Epithelial cell of esophagus (primary cell): ENCODE measurements around the gene SPRN.

Experiments used
- DNase-seq: peaks from one replicate; pipeline ENCODE4 v3.0.0; 2010; ENCODE audit warnings: low read depth
- H3K4me3 ChIP-seq: 2 replicates; pipeline ENCODE4 v1.5.1; 2011; ENCODE audit warnings: mild to moderate bottlenecking, low read length, control low read depth
- TF ChIP-seq, protein P1 (sequence below): IDR thresholded peaks from 2 replicates; pipeline ENCODE4 v1.5.1; 2011; ENCODE audit warnings: low read depth, mild to moderate bottlenecking, low read length, control low read depth, inconsistent platforms; ENCODE audit not compliant: insufficient read depth; ENCODE audit errors: missing control alignments

SPRN gene

GRCh38 chr10:133394064-133394663, 30.3 kb downstream of the SPRN start, which contains the start of gene MTG1:
MTG1 (plus strand) TSS chr10:133394157; CDS start chr10:133394221, 64 bp downstream.
- peak within 1 kb of the TSS; percentile 87 for H3K4me3 ChIP-seq
- peak; percentile 90 for DNase-seq
- TF ChIP-seq, protein P1, sequence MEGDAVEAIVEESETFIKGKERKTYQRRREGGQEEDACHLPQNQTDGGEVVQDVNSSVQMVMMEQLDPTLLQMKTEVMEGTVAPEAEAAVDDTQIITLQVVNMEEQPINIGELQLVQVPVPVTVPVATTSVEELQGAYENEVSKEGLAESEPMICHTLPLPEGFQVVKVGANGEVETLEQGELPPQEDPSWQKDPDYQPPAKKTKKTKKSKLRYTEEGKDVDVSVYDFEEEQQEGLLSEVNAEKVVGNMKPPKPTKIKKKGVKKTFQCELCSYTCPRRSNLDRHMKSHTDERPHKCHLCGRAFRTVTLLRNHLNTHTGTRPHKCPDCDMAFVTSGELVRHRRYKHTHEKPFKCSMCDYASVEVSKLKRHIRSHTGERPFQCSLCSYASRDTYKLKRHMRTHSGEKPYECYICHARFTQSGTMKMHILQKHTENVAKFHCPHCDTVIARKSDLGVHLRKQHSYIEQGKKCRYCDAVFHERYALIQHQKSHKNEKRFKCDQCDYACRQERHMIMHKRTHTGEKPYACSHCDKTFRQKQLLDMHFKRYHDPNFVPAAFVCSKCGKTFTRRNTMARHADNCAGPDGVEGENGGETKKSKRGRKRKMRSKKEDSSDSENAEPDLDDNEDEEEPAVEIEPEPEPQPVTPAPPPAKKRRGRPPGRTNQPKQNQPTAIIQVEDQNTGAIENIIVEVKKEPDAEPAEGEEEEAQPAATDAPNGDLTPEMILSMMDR = no peak

GRCh38 chr10:133393401-133394063, 30.9 kb downstream of the SPRN start:
- TF ChIP-seq, protein P1 = no peak
- H3K4me3 ChIP-seq = peak overlapping the region; percentile 87
- no peak for DNase-seq

DNA sequence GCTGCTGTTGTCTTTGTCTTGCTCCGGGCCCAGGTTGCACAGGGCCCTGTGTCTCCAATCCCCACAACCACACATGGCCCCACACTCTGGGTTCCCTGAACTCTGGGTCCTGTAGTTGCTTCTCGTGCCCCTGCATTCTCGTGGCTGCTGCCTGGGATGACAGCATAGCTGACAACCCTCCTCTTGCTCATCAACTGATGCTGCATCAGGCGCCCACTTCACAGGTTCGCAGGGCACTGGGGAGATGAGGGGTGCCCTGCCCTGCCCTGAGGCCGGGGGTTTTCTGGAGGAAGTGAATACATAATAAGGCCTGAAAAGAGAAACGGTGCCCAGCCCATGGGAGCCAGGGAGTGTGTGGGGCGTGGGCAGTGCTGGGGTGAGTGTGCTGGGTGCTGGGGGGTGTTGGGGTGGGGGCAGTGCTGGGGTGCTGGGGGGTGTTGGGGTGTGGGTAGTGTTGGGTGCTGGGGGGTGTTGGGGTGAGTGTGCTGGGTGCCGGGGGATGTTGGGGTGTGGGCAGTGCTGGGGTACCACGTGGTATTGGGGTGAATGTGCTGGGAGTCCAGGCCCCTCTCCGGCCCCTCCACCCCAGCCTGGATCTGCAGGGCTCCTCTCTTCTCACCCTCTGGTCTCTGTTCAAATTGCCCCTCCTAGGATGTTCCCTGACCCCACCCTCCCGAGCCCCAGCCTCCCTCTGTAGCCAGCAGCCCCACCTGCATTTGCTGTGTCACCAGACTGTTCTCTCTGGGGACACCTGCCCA, 32.5 kb downstream of the SPRN start:
- no peak for DNase-seq
- TF ChIP-seq, protein P1 = no peak
- no peak overlapping the region for H3K4me3 ChIP-seq

DNA sequence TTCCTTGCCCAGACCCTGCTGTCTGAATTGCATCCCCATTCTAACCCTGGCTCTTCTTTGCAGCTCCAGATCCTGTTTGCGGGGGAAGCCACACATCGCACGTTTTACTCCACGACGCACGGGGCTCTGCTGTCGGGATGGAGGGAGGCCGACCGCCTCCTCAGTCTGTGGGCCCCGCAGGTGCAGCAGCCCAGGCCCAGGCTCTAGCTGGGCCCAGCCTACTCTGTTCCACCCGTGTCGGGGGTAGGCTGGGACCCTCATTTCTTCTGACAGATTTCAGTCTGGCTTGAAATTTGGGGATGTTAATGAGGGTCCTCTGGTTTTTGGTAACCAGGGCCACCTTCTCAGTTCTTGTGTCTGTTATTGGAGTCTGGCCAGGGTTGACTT, 33.2 kb downstream of the SPRN start:
- H3K4me3 ChIP-seq = no peak overlapping the region
- DNase-seq = no peak
- TF ChIP-seq, protein P1 = no peak

DNA sequence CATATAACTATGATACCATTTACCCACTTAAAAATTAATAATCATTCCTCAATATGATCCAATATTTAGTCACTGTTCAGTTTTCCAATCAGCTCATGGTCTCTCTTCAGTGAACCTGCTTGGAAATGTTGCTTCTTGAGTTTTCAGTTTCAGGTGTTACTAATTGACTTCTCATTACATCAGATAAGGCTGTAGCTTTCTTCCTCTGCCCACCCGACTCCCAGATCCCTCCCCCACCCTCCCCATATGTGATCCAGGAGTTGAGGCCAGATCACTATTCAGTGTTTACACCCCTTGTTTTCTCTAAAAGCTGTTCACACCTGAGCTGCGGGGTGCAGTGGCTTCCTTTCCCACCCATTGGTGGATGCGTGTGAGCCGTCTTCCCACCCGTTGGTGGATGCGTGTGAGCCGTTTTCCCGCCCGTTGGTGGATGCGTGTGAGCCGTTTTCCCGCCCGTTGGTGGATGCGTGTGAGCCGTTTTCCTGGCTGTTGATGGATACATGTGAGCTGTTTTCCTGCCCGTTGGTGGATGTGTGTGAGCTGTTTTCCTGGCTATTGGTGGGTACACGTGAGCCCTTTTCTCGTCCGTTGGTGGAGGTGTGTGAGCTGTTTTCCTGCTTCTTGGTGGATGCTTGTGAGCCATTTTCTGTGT, 33.7 kb downstream of the SPRN start:
- H3K4me3 ChIP-seq = no peak overlapping the region
- no peak for DNase-seq
- TF ChIP-seq, protein P1 = no peak

DNA sequence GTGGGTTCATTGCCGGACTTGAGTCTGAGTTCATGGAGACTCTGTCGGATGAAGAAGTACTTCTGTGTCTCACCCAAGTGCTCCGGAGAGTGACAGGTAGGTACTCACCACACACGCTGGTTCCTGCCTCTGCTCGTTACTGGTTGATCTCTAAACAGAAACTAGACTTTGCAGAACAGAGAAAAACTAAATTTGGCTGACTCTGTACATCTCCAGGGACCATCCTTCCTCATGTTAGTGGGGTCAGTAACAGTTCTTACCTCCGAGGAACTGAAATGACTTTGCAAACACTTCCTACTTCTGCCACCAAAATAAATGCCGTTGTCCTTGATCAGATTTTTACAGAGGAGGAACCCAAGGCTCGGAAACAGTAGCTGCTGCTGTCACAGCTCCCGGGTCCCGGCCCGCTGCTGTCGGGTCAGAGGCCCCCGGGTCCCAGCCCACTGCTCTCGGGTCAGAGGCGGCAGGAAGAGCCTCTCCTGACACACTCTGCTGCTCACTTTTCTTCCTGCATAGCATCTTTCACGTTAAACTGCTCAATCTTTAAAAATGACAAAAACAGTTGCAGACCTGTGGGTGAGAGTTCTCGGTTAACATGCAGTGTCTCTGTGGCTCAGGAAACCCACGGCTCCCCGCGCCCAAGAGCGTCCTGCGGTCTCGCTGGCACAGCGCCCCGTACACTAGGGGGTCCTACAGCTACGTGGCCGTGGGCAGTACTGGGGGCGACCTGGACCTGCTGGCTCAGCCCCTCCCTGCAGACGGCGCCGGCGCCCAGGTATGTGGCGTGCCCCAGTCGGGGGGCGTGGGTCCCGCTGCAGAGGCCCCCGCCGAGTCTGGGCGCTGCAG, 35.2 kb downstream of the SPRN start:
- no peak for DNase-seq
- no peak overlapping the region for H3K4me3 ChIP-seq
- TF ChIP-seq, protein P1 = no peak
